Activated T-helper 17 cell treated with anti-CD3 and anti-CD28 coated beads, Interleukin-2, amount 50 U/mL, for 72 hours (primary cell): ENCODE measurements around the gene DYNLL2. TPM values are rescaled to one million over a fixed set of nuclear protein-coding genes. Genes with fewer than 3 reads are reported as not detected.
"Not testable (repeated sequence)": the region's sequence is repeated elsewhere in the genome, so short reads cannot be mapped to it uniquely, and the experiment has no call there.

ENCODE experiments used
- ATAC-seq: fragments of 150-1000 bp; cut with Tn5 transposase; replicated peaks from 2 replicates; pipeline ENCODE4 v1.10.0; 2021; ENCODE audit warnings: mild to moderate bottlenecking, moderate library complexity
- H3K27ac Mint-ChIP-seq: one replicate; pipeline ENCODE4 v1.8.0; 2022; ENCODE audit warnings: mixed read lengths
- H3K27me3 Mint-ChIP-seq: one replicate; pipeline ENCODE4 v1.8.0; 2022; ENCODE audit warnings: mixed read lengths
- H3K36me3 Mint-ChIP-seq: one replicate; pipeline ENCODE4 v1.8.0; 2022; ENCODE audit warnings: low read depth, mild to moderate bottlenecking, mixed read lengths
- H3K4me1 Mint-ChIP-seq: one replicate; pipeline ENCODE4 v1.8.0; 2022; ENCODE audit warnings: mixed read lengths
- H3K4me3 Mint-ChIP-seq: one replicate; pipeline ENCODE4 v1.8.0; 2022; ENCODE audit warnings: mild to moderate bottlenecking, mixed read lengths
- H3K9me3 Mint-ChIP-seq: one replicate; pipeline ENCODE4 v1.8.0; 2022; ENCODE audit warnings: mixed read lengths
- total RNA-seq, 2 donors: library from RNA; stranded (reverse); gene quantifications; one replicate each; pipeline ENCODE4 v1.2.3, GENCODE V29; 2022

The DYNLL2 gene
- total RNA-seq, 2 donors from 2014 or later: 24.3 to 27.1 TPM

DNA sequence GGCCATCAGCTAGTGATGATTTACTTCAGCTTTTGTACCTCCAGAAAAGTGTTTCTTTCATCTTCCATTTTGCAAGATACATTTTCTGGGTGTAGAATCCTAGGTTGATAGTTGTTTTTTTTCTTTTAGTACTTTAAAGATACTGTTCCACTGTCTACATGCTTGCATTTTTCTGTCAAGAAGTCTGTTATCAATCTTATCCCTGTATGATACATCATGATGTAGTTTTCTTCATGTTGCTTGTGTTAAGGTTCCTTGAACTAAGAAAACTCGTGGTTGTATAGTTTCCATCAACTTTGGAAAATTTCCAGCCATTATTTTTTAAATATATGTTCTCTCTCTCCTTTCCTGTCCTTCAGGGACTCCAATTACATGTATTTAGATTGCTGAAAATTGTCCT is 24.1 kb downstream of the DYNLL2 start:
- H3K4me3 Mint-ChIP-seq: no peak overlapping the region
- no peak for ATAC-seq
- H3K4me1 Mint-ChIP-seq: no peaks in the 10 kb centered on the region
- H3K36me3 Mint-ChIP-seq: no peaks in the 10 kb centered on the region
- H3K27me3 Mint-ChIP-seq: no peaks in the 10 kb centered on the region
- H3K27ac Mint-ChIP-seq: no peak overlapping the region
- H3K9me3 Mint-ChIP-seq: no peaks in the 10 kb centered on the region

- Mint-ChIP-seq H3K36me3 (no peaks in the 10 kb centered on the region), H3K4me3 (no peak overlapping the region), H3K27ac (no peak overlapping the region), H3K9me3 (no peaks in the 10 kb centered on the region), H3K27me3 (no peaks in the 10 kb centered on the region), H3K4me1 (no peaks in the 10 kb centered on the region)
- ATAC-seq: no peak
These were observed 26.0 kb downstream of the DYNLL2 start for GRCh38 chr17:58109197-58109596.

DNA sequence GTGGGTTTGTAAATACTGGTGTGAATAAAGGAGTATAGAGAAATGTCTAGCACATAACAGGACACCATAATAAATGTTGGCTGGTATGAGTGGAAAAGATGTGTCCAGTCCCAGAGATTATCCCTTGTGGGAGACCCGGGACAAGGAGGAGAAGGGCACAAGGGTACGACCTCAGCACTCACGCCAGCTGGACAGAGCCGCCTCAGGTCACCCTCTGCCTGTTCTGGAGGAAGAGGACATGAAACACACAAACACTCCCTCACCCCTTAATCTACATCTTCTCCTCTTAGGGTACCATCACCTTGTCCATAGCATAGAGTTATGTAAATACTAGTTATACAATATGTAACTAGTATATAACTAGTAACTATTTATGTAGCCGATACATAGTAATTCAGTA is 26.8 kb downstream of the DYNLL2 start:
- Mint-ChIP-seq H3K36me3 (no peaks in the 10 kb centered on the region), H3K27ac (no peak overlapping the region), H3K4me3 (no peak overlapping the region), H3K9me3 (no peaks in the 10 kb centered on the region), H3K4me1 (no peaks in the 10 kb centered on the region), H3K27me3 (no peaks in the 10 kb centered on the region)
- no peak for ATAC-seq

GRCh38 chr17:58111676-58112075 is 28.5 kb downstream of the DYNLL2 start:
- no peaks in the 10 kb centered on the region for H3K4me1 Mint-ChIP-seq
- ATAC-seq: no peak
- H3K27ac Mint-ChIP-seq: no peak overlapping the region
- H3K9me3 Mint-ChIP-seq: no peaks in the 10 kb centered on the region
- H3K27me3 Mint-ChIP-seq: no peaks in the 10 kb centered on the region
- H3K36me3 Mint-ChIP-seq: no peaks in the 10 kb centered on the region
- H3K4me3 Mint-ChIP-seq: no peak overlapping the region

GRCh38 chr17:58112970-58113631 is 29.9 kb downstream of the DYNLL2 start:
- Mint-ChIP-seq H3K9me3 (no peaks in the 10 kb centered on the region), H3K27me3 (peaks cover 4% of the 10 kb centered on the region), H3K4me3 (no peak overlapping the region), H3K4me1 (no peaks in the 10 kb centered on the region), H3K27ac (no peak overlapping the region), H3K36me3 (no peaks in the 10 kb centered on the region)
- ATAC-seq: peak; percentile 84

- Mint-ChIP-seq H3K27me3 (peaks cover 6% of the 10 kb centered on the region), H3K27ac (no peak overlapping the region), H3K36me3 (no peaks in the 10 kb centered on the region), H3K4me3 (no peak overlapping the region), H3K4me1 (no peaks in the 10 kb centered on the region), H3K9me3 (no peaks in the 10 kb centered on the region)
- no peak for ATAC-seq
These were observed 30.7 kb downstream of the DYNLL2 start for GRCh38 chr17:58113947-58114346.

DNA sequence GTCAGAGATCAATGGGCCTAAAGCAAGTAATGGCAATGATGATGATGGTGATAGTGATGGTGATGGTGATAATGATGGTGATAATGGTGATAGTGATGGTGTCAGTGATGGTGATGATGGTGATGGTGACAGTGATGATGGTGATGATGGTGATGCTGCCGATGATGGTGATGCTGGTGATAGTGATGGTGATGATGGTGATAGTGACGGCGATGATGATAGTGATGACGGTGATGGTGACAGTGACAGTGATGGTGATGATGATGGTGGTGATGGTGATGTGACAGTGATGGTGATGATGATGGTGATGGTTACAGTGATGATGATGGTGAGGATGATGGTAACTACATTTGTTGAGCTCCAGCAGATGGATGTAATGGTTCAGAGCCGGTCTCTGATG is 34.2 kb downstream of the DYNLL2 start:
- no peaks in the 10 kb centered on the region for H3K9me3 Mint-ChIP-seq
- H3K4me1 Mint-ChIP-seq: no peaks in the 10 kb centered on the region
- ATAC-seq: no peak
- H3K4me3 Mint-ChIP-seq: no peak overlapping the region
- no peaks in the 10 kb centered on the region for H3K36me3 Mint-ChIP-seq
- H3K27ac Mint-ChIP-seq: no peak overlapping the region
- peaks cover 12% of the 10 kb centered on the region for H3K27me3 Mint-ChIP-seq

- Mint-ChIP-seq H3K9me3 (no peaks in the 10 kb centered on the region), H3K27ac (no peak overlapping the region), H3K27me3 (peaks cover 12% of the 10 kb centered on the region), H3K4me1 (no peaks in the 10 kb centered on the region), H3K4me3 (no peak overlapping the region), H3K36me3 (no peaks in the 10 kb centered on the region)
- ATAC-seq: no peak
These were observed 36.3 kb downstream of the DYNLL2 start for GRCh38 chr17:58119491-58119890.

DNA sequence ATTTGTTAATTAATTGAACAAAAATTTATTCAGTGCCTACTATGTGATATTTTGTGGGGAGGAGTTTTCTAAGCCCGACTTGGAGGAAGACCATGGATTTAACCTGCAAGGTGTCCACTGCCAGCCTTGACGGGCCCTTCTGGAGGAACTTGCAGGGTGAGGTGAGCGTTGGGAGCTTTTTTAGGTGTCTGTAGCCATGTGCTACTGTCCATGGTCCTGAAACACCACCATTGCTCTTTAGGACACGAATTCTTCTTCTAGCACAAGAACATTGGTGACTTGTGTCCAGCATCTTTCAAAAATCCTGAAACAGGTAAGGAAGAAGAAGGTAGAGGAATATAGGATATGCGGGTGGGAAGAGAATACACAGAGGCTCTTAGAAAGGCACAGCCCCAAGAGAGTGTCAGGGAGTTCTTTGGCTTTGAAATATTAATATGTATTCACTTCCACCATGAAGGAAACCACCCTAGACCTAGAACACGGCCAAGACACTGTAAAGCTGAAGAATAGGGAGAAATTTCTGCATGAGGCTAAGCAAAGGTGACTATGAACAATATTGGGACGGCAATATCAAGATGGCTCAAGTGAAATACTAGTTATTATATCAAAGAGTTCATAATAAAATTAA is 37.1 kb downstream of the DYNLL2 start:
- H3K4me1 Mint-ChIP-seq: no peaks in the 10 kb centered on the region
- H3K27ac Mint-ChIP-seq: no peak overlapping the region
- ATAC-seq: no peak
- no peaks in the 10 kb centered on the region for H3K36me3 Mint-ChIP-seq
- peaks cover 12% of the 10 kb centered on the region for H3K27me3 Mint-ChIP-seq
- no peak overlapping the region for H3K4me3 Mint-ChIP-seq
- H3K9me3 Mint-ChIP-seq: no peaks in the 10 kb centered on the region

DNA sequence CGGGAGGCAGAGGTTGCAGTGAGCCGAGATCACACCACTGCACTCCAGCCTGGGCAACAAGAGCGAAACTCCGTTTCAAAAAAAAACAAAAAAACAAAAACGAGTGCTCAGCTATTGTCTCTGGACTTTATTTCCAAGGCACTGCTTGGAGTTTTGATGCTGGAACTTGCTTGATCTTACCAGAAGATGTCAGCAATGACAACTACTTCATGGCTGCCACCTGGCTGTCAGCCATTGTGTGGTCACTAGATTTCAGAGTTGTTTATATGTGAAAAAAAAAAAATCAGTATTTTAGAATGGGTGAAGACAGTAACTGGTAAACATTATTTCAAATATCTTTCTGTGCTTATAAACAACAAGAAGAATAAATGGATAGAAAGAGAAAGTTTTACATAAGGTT is 38.7 kb downstream of the DYNLL2 start:
- no peaks in the 10 kb centered on the region for H3K4me1 Mint-ChIP-seq
- peaks cover 12% of the 10 kb centered on the region for H3K27me3 Mint-ChIP-seq
- H3K36me3 Mint-ChIP-seq: no peaks in the 10 kb centered on the region
- ATAC-seq: peak; percentile 43
- H3K4me3 Mint-ChIP-seq: no peak overlapping the region
- H3K9me3 Mint-ChIP-seq: no peaks in the 10 kb centered on the region
- no peak overlapping the region for H3K27ac Mint-ChIP-seq

- Mint-ChIP-seq H3K4me3 (no peak overlapping the region), H3K27me3 (no peaks in the 10 kb centered on the region), H3K36me3 (no peaks in the 10 kb centered on the region), H3K9me3 (no peaks in the 10 kb centered on the region), H3K4me1 (no peaks in the 10 kb centered on the region), H3K27ac (no peak overlapping the region)
- no peak for ATAC-seq
These were observed 44.6 kb downstream of the DYNLL2 start for GRCh38 chr17:58127846-58128245.

DNA sequence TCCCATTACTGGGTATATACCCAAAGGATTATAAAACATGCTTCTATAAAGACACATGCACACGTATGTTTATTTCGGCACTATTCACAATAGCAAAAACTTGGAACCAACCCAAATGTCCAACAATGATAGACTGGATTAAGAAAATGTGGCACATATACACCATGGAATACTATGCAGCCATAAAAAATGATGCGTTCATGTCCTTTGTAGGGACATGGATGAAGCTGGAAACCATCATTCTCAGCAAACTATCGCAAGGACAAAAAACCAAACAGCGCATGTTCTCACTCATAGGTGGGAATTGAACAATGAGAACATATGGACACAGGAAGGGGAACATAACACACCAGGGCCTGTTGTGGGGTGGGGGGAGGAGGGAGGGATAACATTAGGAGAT is 49.5 kb downstream of the DYNLL2 start:
- not testable (repeated sequence) for H3K4me1 Mint-ChIP-seq, H3K36me3 Mint-ChIP-seq, ATAC-seq, H3K27me3 Mint-ChIP-seq, H3K9me3 Mint-ChIP-seq, H3K4me3 Mint-ChIP-seq, H3K27ac Mint-ChIP-seq

DNA sequence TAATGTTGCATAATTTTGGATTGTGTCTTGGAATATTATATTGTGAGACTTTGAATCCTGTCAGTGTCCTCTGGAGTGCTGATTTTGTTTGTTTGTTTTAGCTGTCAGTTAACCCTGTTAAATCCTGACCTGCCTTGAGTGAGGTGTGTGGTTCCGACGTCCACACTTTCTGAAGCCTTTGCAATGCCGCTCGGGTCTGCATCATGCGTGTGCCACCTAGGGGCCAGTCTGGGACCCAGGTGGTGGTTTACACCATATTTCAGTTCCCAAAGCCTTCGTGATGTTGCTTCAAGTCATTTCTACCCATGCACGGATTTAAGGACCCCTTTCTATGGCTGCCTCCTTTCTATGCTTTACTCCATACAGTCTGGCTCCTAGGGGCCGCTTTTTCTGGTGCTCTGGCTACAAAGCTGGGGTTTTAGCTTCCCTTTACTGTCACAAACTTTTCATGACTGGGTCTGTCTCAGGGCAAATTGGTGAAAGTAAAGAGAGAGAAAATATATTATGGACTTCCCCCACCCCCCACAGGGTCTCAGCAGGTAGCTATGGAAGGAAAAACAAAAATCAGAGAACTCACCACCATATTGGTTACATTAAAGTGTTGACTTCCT is 53.6 kb downstream of the DYNLL2 start:
- H3K27ac Mint-ChIP-seq: no peak overlapping the region
- no peaks in the 10 kb centered on the region for H3K4me1 Mint-ChIP-seq
- peaks cover 5% of the 10 kb centered on the region for H3K27me3 Mint-ChIP-seq
- H3K9me3 Mint-ChIP-seq: peaks cover 8% of the 10 kb centered on the region
- no peak overlapping the region for H3K4me3 Mint-ChIP-seq
- ATAC-seq: no peak
- no peaks in the 10 kb centered on the region for H3K36me3 Mint-ChIP-seq

DNA sequence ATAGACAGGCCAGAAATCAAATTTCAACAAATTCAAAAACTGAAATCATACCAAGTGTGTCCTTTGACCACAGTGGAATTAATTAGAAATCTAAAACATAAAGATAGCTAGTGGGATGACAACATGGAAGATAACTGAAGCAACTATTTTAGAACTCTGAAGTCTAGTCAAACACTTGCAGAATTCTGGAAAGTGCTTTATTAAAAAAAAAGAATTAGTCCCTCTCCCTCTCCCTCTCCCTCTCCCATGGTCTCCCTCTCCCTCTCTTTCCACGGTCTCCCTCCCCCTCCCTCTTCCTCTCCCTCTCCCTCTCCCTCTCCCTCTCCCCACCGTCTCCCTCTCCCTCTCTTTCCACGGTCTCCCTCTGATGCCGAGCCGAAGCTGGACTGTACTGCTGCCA is 58.3 kb downstream of the DYNLL2 start:
- Mint-ChIP-seq H3K9me3 (peaks cover 13% of the 10 kb centered on the region), H3K36me3 (no peaks in the 10 kb centered on the region), H3K4me3 (no peak overlapping the region), H3K4me1 (no peaks in the 10 kb centered on the region), H3K27ac (no peak overlapping the region), H3K27me3 (peaks cover 5% of the 10 kb centered on the region)
- no peak for ATAC-seq

- not testable (repeated sequence) for H3K27me3 Mint-ChIP-seq, H3K4me1 Mint-ChIP-seq, H3K36me3 Mint-ChIP-seq, ATAC-seq, H3K27ac Mint-ChIP-seq, H3K4me3 Mint-ChIP-seq
- peaks cover 15% of the 10 kb centered on the region for H3K9me3 Mint-ChIP-seq
These were observed 60.1 kb downstream of the DYNLL2 start for GRCh38 chr17:58143335-58143734.
